ENCODE results near the gene APEH. TPM values are rescaled to one million over a fixed set of nuclear protein-coding genes. Genes with fewer than 3 reads are reported as not detected.

Gene APEH
- total RNA-seq, 4 donors from 2014 or later, result 53.9 to 151 (median 116) TPM

- in situ Hi-C loops (cut with MboI; ENCODE audit: low pct_ligation_motif_present in 1 of 4, low pct_unique_long_range_greater_than_20kb in 1 of 4, low sequenced_read_pairs in 3 of 4), result loop anchor here in 1 of 4 donors (10.0 kb wide), 1 partner anchor 116 kb away; no protein-coding TSS in a partner anchor
- TF ChIP-seq CTCF (IDR thresholded peaks at IDR 0.05) (no peak), EP300 (IDR thresholded peaks at IDR 0.05; ENCODE audit: low read depth) (no peak), POLR2A (IDR thresholded peaks at IDR 0.05) (no peak), POLR2AphosphoS5 (IDR thresholded peaks at IDR 0.05) (no peak)
- H3K9me3 ChIP-seq, result no peaks in the 10 kb centered on the region
- no peak for DNase-seq
- no peak overlapping the region for H3K4me3 ChIP-seq
- H3K4me1 ChIP-seq, result no peaks in the 10 kb centered on the region
- no peak overlapping the region for H3K27ac ChIP-seq
- intact Hi-C loops (cut with DNase I; ENCODE audit: low total_unique reads), result no loop called here
- H3K27me3 ChIP-seq, result no peaks in the 10 kb centered on the region
- WGBS, 2 donors (ENCODE audit: low coverage in 1 of 2), result 94% methylated on average over 14 of the region's 14 CpGs; no CpG with 5 or more reads in 1 of the 2 donors
- no peaks in the 10 kb centered on the region for H3K36me3 ChIP-seq
Measured at GRCh38 chr3:49661281-49661680, 12.9 kb upstream of the APEH start.

- H3K27me3 ChIP-seq, result no peaks in the 10 kb centered on the region
- no peak for TF ChIP-seq CTCF (IDR thresholded peaks at IDR 0.05)
- no peak for TF ChIP-seq POLR2AphosphoS5 (IDR thresholded peaks at IDR 0.05)
- TF ChIP-seq EP300 (IDR thresholded peaks at IDR 0.05; ENCODE audit: low read depth), result no peak
- no peak for TF ChIP-seq POLR2A (IDR thresholded peaks at IDR 0.05)
- no peaks in the 10 kb centered on the region for H3K9me3 ChIP-seq
- H3K4me3 ChIP-seq, result no peak overlapping the region
- 80 to 84% methylated on average over 1 to 22 of the region's 22 CpGs for WGBS, 2 donors (ENCODE audit: low coverage in 1 of 2)
- H3K36me3 ChIP-seq, result no peaks in the 10 kb centered on the region
- no peak for DNase-seq
- no peaks in the 10 kb centered on the region for H3K4me1 ChIP-seq
- intact Hi-C loops (cut with DNase I; ENCODE audit: low total_unique reads), result no loop called here
- in situ Hi-C loops (cut with MboI; ENCODE audit: low pct_ligation_motif_present in 1 of 4, low pct_unique_long_range_greater_than_20kb in 1 of 4, low sequenced_read_pairs in 3 of 4), result loop anchor here in 1 of 4 donors (10.0 kb wide), 1 partner anchor 117 kb away; no protein-coding TSS in a partner anchor
- no peak overlapping the region for H3K27ac ChIP-seq
Measured at GRCh38 chr3:49662021-49662420, 12.1 kb upstream of the APEH start.

- Histone ChIP-seq H3K27me3 (peaks cover 7% of the 10 kb centered on the region), H3K9me3 (no peaks in the 10 kb centered on the region), H3K36me3 (no peaks in the 10 kb centered on the region), H3K4me1 (no peaks in the 10 kb centered on the region), H3K4me3 (no peak overlapping the region), H3K27ac (no peak overlapping the region)
- 92% methylated on average over 22 of the region's 34 CpGs; no CpG with 5 or more reads in 1 of the 2 donors for WGBS, 2 donors (ENCODE audit: low coverage in 1 of 2)
- TF ChIP-seq EP300 (IDR thresholded peaks at IDR 0.05; ENCODE audit: low read depth) (no peak), CTCF (IDR thresholded peaks at IDR 0.05) (no peak), POLR2AphosphoS5 (IDR thresholded peaks at IDR 0.05) (no peak), POLR2A (IDR thresholded peaks at IDR 0.05) (no peak)
- intact Hi-C loops (cut with DNase I; ENCODE audit: low total_unique reads) (no loop called here), in situ Hi-C loops (cut with MboI; ENCODE audit: low pct_ligation_motif_present in 1 of 4, low pct_unique_long_range_greater_than_20kb in 1 of 4, low sequenced_read_pairs in 3 of 4) (loop anchor here in 1 of 4 donors (10.0 kb wide), 1 partner anchor 118 kb away; no protein-coding TSS in a partner anchor)
- no peak for DNase-seq
Measured at GRCh38 chr3:49662720-49663413, 11.3 kb upstream of the APEH start.

GRCh38 chr3:49663831-49664230 is 10.3 kb upstream of the APEH start:
- TF ChIP-seq EP300 (IDR thresholded peaks at IDR 0.05; ENCODE audit: low read depth) (no peak), POLR2AphosphoS5 (IDR thresholded peaks at IDR 0.05) (no peak), POLR2A (IDR thresholded peaks at IDR 0.05) (no peak), CTCF (IDR thresholded peaks at IDR 0.05) (no peak)
- H3K27me3 ChIP-seq, result peaks cover 16% of the 10 kb centered on the region
- no peak for DNase-seq
- H3K9me3 ChIP-seq, result no peaks in the 10 kb centered on the region
- in situ Hi-C loops (cut with MboI; ENCODE audit: low pct_ligation_motif_present in 1 of 4, low pct_unique_long_range_greater_than_20kb in 1 of 4, low sequenced_read_pairs in 3 of 4), result loop anchor here in 1 of 4 donors (10.0 kb wide), 1 partner anchor 119 kb away; no protein-coding TSS in a partner anchor
- 100% methylated on average over 1 of the region's 1 CpG; no CpG with 5 or more reads in 1 of the 2 donors for WGBS, 2 donors (ENCODE audit: low coverage in 1 of 2)
- no peaks in the 10 kb centered on the region for H3K36me3 ChIP-seq
- intact Hi-C loops (cut with DNase I; ENCODE audit: low total_unique reads), result no loop called here
- H3K4me1 ChIP-seq, result no peaks in the 10 kb centered on the region
- H3K27ac ChIP-seq, result no peak overlapping the region
- H3K4me3 ChIP-seq, result no peak overlapping the region

Measured in transverse colon (tissue), 4 donors.